GM10847 (cell line): ENCODE results near the gene CRHR2.

Source experiments
- POLR2A ChIP-seq: IDR thresholded peaks from 2 replicates; pipeline ENCODE4 v1.6.1; 2011; ENCODE audit not compliant: insufficient read length; ENCODE audit errors: extremely low read depth

Gene CRHR2

DNA sequence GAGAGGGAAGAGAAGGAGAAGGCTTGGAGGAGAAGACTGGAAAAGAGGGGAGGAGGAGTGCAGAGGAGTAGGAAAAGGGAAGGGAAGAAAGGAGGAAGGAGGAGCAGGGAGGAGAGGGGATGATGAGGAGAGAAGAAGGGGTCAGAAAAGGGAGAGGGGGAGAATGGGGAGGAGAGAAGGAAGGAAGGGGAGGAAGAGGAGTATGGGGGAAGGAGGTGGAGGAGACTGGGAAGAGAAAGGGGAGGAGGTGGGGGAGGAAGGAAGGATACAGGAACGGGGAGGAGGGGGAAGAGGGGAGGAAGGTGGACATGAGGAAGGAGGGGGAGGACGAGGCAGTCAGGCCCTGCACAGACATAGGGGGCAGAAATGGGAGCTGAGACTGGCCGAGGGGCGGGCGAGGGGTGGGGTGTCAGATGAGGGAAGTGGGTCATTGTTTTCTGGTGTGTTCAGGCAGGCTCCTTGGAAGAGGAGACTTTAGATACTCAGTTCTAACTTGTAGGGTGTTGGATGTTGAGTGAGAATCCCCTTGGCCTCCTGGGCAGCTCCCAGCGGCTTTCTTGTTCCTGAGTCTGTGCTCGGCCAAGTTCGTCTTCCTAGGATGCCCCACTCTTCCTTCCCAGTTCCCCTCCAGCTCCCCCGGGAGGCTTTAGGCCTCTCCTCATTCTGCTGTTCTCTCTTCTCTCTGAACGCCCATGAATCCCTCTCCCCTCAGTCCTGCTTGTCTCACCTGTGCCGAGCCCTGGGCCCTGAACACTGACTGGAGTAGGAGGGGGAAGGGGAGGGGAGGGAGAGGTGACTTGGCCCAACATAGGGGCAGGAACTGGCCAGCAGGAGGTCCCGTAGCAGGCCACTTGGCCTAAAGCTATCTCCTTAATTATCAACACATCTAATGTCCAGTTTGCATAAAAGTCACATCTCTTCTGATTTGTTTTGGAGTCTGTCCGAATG, 12.8 kb upstream of the CRHR2 start:
- no peak for TF ChIP-seq POLR2A

DNA sequence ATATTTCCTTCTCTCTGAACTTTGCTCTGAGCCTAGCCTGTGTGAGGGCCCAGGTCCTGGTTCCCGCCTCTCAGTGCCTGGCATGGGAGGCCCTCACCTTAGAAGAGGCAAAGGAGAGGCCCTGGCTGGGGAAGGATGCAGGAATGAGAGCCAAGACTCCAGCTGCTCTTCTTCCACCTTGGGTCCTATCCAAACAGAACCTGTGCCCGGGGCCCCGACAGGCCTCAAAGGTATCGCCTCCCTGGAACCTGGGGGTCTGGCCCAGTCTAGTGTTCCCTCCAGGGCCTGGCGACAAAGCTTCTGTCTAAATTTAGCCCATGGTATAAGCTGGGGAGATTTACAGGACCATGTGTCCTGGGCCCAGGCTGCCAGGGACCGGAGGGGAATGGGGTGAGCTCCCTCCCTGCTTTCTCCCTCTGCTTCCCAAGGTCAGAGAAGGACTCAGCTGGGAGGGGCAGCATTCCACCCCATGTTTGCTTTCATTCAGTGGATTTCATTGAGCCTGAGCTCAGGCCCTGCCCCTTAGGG, 12.0 kb upstream of the CRHR2 start:
- no peak for TF ChIP-seq POLR2A

- TF ChIP-seq POLR2A = no peak
Observed at GRCh38 chr7:30692882-30693281, 10.6 kb upstream of the CRHR2 start.

DNA sequence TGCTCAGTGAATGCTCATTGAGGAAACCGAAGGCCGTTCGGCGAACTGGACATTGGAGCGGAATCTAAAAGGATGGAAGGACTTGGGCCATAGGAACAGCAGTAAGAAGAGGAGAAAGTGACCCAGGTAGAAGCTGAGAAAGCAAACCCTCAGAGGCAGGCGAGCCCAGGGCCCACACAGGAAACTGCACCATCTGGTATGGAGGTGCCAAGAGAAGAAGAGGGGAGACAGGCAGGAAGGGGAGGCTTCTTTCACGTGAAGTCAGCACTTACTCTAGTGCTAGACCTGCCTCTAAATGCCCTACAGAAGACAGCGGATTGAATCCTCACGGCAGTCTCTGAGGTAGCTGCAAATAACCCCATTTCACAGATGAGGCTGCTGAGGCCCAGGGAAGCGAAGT, 10.2 kb upstream of the CRHR2 start:
- TF ChIP-seq POLR2A = no peak

DNA sequence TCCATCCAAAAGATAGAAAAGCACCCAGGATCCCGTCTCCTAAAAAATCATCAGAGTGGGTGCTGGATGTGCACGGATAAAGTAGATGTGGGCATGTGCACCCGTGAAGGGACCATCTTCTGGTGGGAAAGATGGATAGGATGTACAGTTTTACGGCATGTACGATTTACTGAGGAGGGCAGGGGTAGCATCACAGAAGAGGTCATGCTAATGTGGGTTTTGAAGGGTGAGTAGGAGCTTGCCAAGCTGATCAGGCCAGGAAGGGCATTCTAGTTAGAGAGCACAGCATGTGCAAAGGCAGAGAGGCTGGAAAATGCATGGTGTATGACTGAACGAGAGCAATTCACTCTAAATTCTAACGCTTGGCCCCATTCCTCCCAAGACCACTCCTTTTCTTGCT, 7.8 kb upstream of the CRHR2 start:
- TF ChIP-seq POLR2A = no peak

GRCh38 chr7:30688718-30689221, 6.5 kb upstream of the CRHR2 start:
- no peak for TF ChIP-seq POLR2A

- TF ChIP-seq POLR2A = no peak
Observed at GRCh38 chr7:30687604-30688003, 5.3 kb upstream of the CRHR2 start.

- TF ChIP-seq POLR2A = no peak
Observed at GRCh38 chr7:30684351-30684750, 2.1 kb upstream of the CRHR2 start.

GRCh38 chr7:30683816-30684215, 1.6 kb upstream of the CRHR2 start:
- TF ChIP-seq POLR2A = no peak

GRCh38 chr7:30683306-30683705, 1.1 kb upstream of the CRHR2 start:
- TF ChIP-seq POLR2A = no peak

DNA sequence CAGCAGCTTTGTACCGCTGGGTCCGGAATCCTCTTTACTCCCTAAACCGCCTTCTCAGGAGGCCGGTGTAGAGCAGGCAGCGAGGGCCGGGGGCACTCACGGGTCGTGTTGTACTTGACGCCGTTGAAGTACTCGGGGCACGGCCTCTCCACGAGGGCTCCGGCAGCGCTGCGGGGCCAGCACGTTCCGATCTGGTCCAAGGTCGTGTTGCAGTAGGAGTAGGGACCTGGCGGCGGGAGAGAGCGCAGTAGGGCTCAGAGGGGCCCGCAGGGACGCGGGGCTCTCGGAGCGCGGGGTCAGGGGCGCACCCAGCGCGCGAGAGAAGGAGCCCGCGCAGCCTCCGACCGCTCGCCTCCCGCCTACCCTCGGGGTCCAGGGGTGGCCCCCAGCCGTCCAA, 443 bp downstream of the CRHR2 start:
- no peak for TF ChIP-seq POLR2A

DNA sequence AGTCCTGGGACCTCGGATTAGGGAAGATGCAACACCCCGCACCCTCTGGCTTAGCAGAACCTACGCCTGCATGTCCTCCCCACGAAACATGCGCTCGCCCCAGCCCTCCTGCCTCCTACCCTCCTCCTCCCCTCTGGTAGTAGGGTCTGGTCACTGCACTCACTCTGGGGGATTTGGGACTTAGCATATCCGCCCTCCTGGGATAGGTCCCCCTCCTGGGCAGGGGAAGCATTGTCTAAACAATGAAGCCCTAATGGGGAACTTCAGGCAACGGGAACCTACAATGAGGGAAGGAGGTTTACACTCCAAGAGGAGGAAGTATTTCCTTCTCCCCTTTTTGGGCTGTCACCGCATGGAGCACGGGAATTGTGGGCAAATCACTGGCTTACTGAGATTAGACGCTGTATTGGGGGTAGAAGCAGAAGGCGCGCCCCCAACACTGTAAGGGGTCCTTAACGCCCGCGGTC, 892 bp downstream of the CRHR2 start:
- TF ChIP-seq POLR2A = no peak

DNA sequence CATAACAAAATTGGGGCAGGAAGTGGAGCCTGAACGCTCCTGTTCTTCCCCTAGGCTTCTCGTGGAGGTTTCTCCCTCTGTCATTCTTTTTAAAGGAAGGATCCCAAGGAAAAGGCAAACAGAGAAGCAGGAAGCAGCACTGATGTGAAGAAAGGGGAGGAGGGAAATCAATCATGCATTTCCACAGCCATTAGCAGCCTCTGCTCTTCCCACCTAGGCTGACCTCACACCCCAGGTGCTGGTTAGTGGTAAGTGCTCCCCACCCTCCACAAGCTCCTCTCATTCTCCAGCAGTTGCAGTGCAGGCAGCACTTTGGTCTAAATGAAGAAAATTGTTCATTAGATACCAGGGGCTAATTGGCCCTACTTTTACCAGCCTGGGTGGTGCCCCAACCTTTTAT, 2.6 kb downstream of the CRHR2 start:
- TF ChIP-seq POLR2A = no peak

DNA sequence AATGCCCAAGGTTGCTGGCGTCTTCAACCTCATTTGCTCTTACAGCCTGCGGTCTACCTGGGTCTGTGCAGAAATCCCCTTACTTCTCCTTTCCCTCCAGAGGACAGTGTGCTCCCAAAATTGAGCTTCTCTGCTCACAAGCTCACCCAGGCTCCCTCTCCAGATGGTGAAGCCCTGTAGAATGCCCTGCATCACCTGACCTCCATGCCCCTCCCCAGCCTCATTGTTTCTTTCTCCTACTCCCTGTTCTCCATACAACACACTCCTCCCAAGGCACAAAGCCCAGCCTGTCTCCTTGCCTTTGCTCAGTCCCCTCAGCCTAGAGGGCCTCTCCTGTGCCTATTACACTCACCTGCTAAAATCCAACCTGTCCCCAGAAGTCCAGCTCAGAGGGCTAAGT, 3.5 kb downstream of the CRHR2 start:
- no peak for TF ChIP-seq POLR2A

- TF ChIP-seq POLR2A = no peak
Observed at GRCh38 chr7:30674876-30675275, 7.4 kb downstream of the CRHR2 start.

DNA sequence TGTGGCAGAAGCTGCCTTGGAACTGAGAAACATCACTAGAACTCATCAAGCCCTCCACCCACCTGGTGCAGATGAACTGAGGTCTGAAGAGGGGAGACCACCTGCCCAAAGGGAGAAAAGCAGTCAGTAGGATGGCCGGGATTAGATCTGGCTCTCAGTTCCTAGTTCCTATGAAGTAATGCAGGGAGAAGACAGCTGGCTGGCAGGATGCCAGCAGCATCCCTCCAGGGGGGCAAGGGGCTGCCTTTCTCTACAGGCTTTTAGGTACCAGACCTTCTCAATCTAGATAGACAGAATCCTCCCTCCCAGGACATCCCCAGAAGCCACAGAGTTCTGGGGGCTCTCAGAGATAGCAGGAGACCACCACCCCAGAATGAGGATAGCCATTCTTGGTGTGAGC, 7.8 kb downstream of the CRHR2 start:
- TF ChIP-seq POLR2A = no peak
